PC-3 (cell line): Measurements from ENCODE around the gene ZBTB7A. TPM values are rescaled to one million over a fixed set of nuclear protein-coding genes. Genes with fewer than 3 reads are reported as not detected.
A peak's percentile ranks its signal among the peaks of the same experiment; 100 is the strongest.

Experiments
- ATAC-seq: fragments of 200-7000 bp; cut with Tn5 transposase; 2 replicates; pipeline ENCODE4 v1.9.1; 2020; ENCODE audit warnings: mild to moderate bottlenecking, moderate library complexity
- BruUV-seq: library from RNA; stranded (reverse); fragments of 400-500 nt; replicated peaks from 2 replicates; lab custom pipeline; 2021; lab: Mats Ljungman, UMichigan
- CTCF ChIA-PET: fragments of 300-600 bp; sonication (Branson Sonifier 250); formaldehyde crosslinking; loops from one replicate; lab custom pipeline; 2022; ENCODE audit warnings: antibody characterized with exemption; lab: Charles Lee
- POLR2A ChIA-PET: fragments of 300-600 bp; sonication (Branson Sonifier 250); formaldehyde crosslinking; loops from one replicate; lab custom pipeline; 2022; ENCODE audit warnings: antibody characterized with exemption; ENCODE audit not compliant: unreplicated experiment; lab: Charles Lee
- DNase-seq: peaks from one replicate; pipeline ENCODE4 v3.0.0-alpha.2; 2015
- H2AFZ ChIP-seq: fragments of 300-600 bp; sonication (generic); 2 replicates; pipeline ENCODE4 v1.6.0; 2016; ENCODE audit warnings: antibody characterized with exemption, low read length
- H3F3A ChIP-seq: fragments of 300-600 bp; sonication (generic); one replicate; pipeline ENCODE4 v1.6.0; 2017; ENCODE audit warnings: antibody characterized with exemption, low read length, control low read depth, mild to moderate bottlenecking; ENCODE audit not compliant: unreplicated experiment
- H3K27ac ChIP-seq: fragments of 300-600 bp; sonication (generic); 2 replicates; pipeline ENCODE4 v1.5.1; 2016; ENCODE audit warnings: mild to moderate bottlenecking, low read length
- H3K27me3 ChIP-seq: fragments of 300-600 bp; sonication (generic); 2 replicates; pipeline ENCODE4 v1.6.1; 2016; ENCODE audit warnings: low read length, mixed read lengths
- H3K36me3 ChIP-seq: fragments of 300-600 bp; sonication (generic); 2 replicates; pipeline ENCODE4 v1.6.1; 2016; ENCODE audit warnings: low read depth, mixed run types, low read length, mixed read lengths
- H3K4me1 ChIP-seq: fragments of 300-600 bp; sonication (generic); 2 replicates; pipeline ENCODE4 v1.5.1; 2016; ENCODE audit warnings: low read length; ENCODE audit not compliant: insufficient read depth
- H3K4me2 ChIP-seq: fragments of 300-600 bp; sonication (generic); 2 replicates; pipeline ENCODE4 v1.6.0; 2016; ENCODE audit warnings: low read length
- H3K4me3 ChIP-seq: fragments of 300-600 bp; sonication (generic); 2 replicates; pipeline ENCODE4 v1.5.1; 2016; ENCODE audit warnings: mild to moderate bottlenecking, low read length, mixed read lengths
- H3K79me2 ChIP-seq: fragments of 300-600 bp; sonication (generic); 2 replicates; pipeline ENCODE4 v1.6.1; 2017; ENCODE audit warnings: low read length, mixed read lengths
- H3K9ac ChIP-seq: fragments of 300-600 bp; sonication (generic); 2 replicates; pipeline ENCODE4 v1.6.0; 2016; ENCODE audit warnings: mild to moderate bottlenecking, low read length
- H3K9me2 ChIP-seq: fragments of 300-600 bp; sonication (generic); replicated peaks from 2 replicates; pipeline ENCODE4 v1.6.1; 2016; ENCODE audit warnings: mixed run types, low read length, mixed read lengths
- H3K9me3 ChIP-seq: fragments of 300-600 bp; sonication (generic); 2 replicates; pipeline ENCODE4 v1.6.1; 2016; ENCODE audit warnings: low read length, mixed read lengths
- H4K20me1 ChIP-seq: fragments of 300-600 bp; sonication (generic); 2 replicates; pipeline ENCODE4 v1.6.1; 2016; ENCODE audit warnings: low read length, mixed read lengths
- CTCF ChIP-seq: fragments of 300-600 bp; sonication (generic); conservative IDR thresholded peaks from 2 replicates; pipeline ENCODE4 v1.5.1; 2017; ENCODE audit warnings: antibody characterized with exemption, low read depth, mild to moderate bottlenecking, low read length
- EZH2 ChIP-seq: fragments of 300-600 bp; sonication (generic); IDR thresholded peaks from one replicate; pipeline ENCODE4 v1.6.1; 2017; ENCODE audit warnings: antibody characterized with exemption, mild to moderate bottlenecking, low read length; ENCODE audit not compliant: unreplicated experiment
- EZH2phosphoT487 ChIP-seq: fragments of 300-600 bp; sonication (generic); IDR thresholded peaks from 2 replicates; pipeline ENCODE4 v1.6.1; 2018; ENCODE audit warnings: mild to moderate bottlenecking, antibody characterized with exemption, low read length, borderline replicate concordance
- intact Hi-C: fragments of 100-400 bp; cut with micrococcal nuclease; formaldehyde crosslinking; loops from 2 replicates; pipeline ENCODE4 v1.9.0; 2023
- total RNA-seq: library from RNA; depleted of rRNA; stranded (reverse); fragments of >200 nt; gene quantifications from 2 replicates; pipeline ENCODE4 v1.2.3, GENCODE V29; 2014

The ZBTB7A gene
- total RNA-seq, 1 experiment from 2014 or later = 16.7 TPM

- intact Hi-C loops = no loop called here
- H3K4me3 ChIP-seq = no peak overlapping the region
Observed at GRCh38 chr19:4052993-4053422, 13.7 kb downstream of the ZBTB7A start.

DNA sequence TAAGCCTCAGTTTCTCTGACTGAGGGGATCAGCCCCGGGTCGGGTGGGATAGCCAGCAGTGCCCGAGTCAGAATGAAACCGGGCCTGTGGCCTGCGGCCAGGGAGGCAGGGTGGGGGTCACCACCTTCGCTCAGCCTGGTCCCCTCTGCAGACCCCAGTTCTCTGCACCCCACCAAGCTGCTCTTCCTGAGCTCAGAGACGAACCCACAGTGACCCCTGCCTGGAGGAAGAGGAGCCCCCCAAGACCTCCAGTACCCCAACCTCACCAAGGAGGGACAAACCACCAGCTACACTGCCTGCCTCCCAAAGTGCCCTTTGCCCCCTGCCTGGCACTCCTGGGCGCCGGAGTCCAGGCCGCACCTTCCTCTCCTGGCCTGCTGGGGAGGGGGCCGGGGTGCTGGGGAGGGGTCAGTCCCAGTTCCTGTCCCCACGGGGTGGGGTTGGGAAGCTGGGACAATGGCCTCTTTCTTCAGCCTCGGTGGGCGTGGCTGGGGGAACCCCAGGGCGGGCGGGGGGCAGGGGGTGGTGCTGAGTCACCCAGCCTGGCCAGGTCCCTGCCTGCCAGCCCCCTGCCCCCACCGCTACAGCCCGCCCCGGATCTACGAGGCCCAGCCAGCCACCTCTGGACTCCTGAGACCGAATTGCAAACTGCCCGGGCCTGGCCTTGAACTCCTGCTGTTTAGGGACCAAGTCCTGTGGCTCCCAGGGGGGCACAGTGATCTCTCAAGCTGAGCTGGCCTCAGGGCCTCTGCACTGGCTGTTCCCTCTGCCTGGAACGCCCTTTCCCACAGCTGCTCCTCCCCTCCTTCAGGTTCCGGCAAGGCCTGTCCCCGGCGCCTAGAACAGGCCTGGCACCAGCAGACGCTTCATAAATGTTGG is 14.3 kb downstream of the ZBTB7A start:
- intact Hi-C loops = no loop called here
- Histone ChIP-seq H3F3A (no peaks in the 10 kb centered on the region), H3K4me2 (peak overlapping the region; percentile 80), H3K27ac (peak overlapping the region; percentile 99), H3K9me3 (no peaks in the 10 kb centered on the region), H4K20me1 (peaks cover 5% of the 10 kb centered on the region; the same call in 1 of the 2 replicates), H3K36me3 (peaks cover 9% of the 10 kb centered on the region), H3K9me2 (no peaks in the 10 kb centered on the region), H3K4me3 (peak overlapping the region; percentile 50), H3K27me3 (no peaks in the 10 kb centered on the region), H3K4me1 (peaks cover 25% of the 10 kb centered on the region), H2AFZ (no peak overlapping the region), H3K9ac (peak overlapping the region; percentile 93), H3K79me2 (peaks cover 83% of the 10 kb centered on the region)
- no peak for TF ChIP-seq EZH2phosphoT487
- TF ChIP-seq EZH2 = no peak
- no peak for TF ChIP-seq CTCF
- ATAC-seq (peak; percentile 77), DNase-seq (peak; percentile 64)
- no TSS peak for BruUV-seq
- POLR2A ChIA-PET = interaction anchor here (0.6 kb wide), 2 partner anchors 10 to 14 kb away, joined by 3 to 4 read pairs; partner anchors contain the start of gene ZBTB7A
- CTCF ChIA-PET = no interaction called here

More at GRCh38 chr19:4052993-4053422, 13.7 kb downstream of the ZBTB7A start:
- H3K36me3 ChIP-seq = peaks cover 9% of the 10 kb centered on the region
- H3K27me3 ChIP-seq = no peaks in the 10 kb centered on the region
- H3K4me1 ChIP-seq = peaks cover 27% of the 10 kb centered on the region
- peaks cover 5% of the 10 kb centered on the region; the same call in 1 of the 2 replicates for H4K20me1 ChIP-seq
- peak; percentile 23 for DNase-seq
- POLR2A ChIA-PET = interaction anchor here (0.6 kb wide), 2 partner anchors 10 to 13 kb away, joined by 3 to 4 read pairs; partner anchors contain the start of gene ZBTB7A
- peak; percentile 39 for ATAC-seq
- peaks cover 89% of the 10 kb centered on the region for H3K79me2 ChIP-seq
- peak overlapping the region; percentile 93 for H3K9ac ChIP-seq
- no peaks in the 10 kb centered on the region for H3K9me3 ChIP-seq
- CTCF ChIA-PET = no interaction called here
- no peak overlapping the region for H2AFZ ChIP-seq
- H3K27ac ChIP-seq = peak overlapping the region; percentile 99
- no peak for TF ChIP-seq CTCF
- TF ChIP-seq EZH2 = no peak
- no peak for TF ChIP-seq EZH2phosphoT487
- no peaks in the 10 kb centered on the region for H3K9me2 ChIP-seq
- H3K4me2 ChIP-seq = peak overlapping the region; percentile 50
- no peaks in the 10 kb centered on the region for H3F3A ChIP-seq
- BruUV-seq = TSS peak; percentile 41
